Osteocyte (in vitro differentiated cells): Measurements from ENCODE around the gene IL1R2. TPM values are rescaled to one million over a fixed set of nuclear protein-coding genes. Genes with fewer than 3 reads are reported as not detected.

Source experiments
- DNase-seq: peaks from one replicate; pipeline ENCODE4 v3.0.0; 2021; ENCODE audit warnings: mixed read lengths; ENCODE audit not compliant: unreplicated experiment; ENCODE audit errors: extremely low spot score
- H3K27ac Mint-ChIP-seq: one replicate; pipeline ENCODE4 v1.8.0; 2021; ENCODE audit warnings: mild to moderate bottlenecking, mixed read lengths; ENCODE audit not compliant: unreplicated experiment
- H3K27me3 Mint-ChIP-seq: one replicate; pipeline ENCODE4 v1.8.0; 2021; ENCODE audit warnings: mixed read lengths; ENCODE audit not compliant: unreplicated experiment
- H3K36me3 Mint-ChIP-seq: one replicate; pipeline ENCODE4 v1.8.0; 2021; ENCODE audit warnings: mixed read lengths; ENCODE audit not compliant: unreplicated experiment
- H3K4me1 Mint-ChIP-seq: one replicate; pipeline ENCODE4 v1.8.0; 2021; ENCODE audit warnings: mixed read lengths; ENCODE audit not compliant: unreplicated experiment
- H3K4me3 Mint-ChIP-seq: one replicate; pipeline ENCODE4 v1.8.0; 2021; ENCODE audit warnings: mild to moderate bottlenecking, moderate library complexity, mixed read lengths; ENCODE audit not compliant: unreplicated experiment
- H3K9me3 Mint-ChIP-seq: one replicate; pipeline ENCODE4 v1.8.0; 2021; ENCODE audit warnings: mixed read lengths; ENCODE audit not compliant: unreplicated experiment
- CTCF ChIP-seq: fragments of 200-600 bp; sonication (generic); IDR thresholded peaks from 2 replicates; pipeline ENCODE4 v1.5.0; 2021; ENCODE audit warnings: antibody characterized with exemption, mild to moderate bottlenecking, moderate library complexity
- total RNA-seq: library from RNA; stranded (reverse); gene quantifications from 2 replicates; pipeline ENCODE4 v1.2.1, GENCODE V29; 2021

IL1R2 gene
- total RNA-seq, 1 donor from 2014 or later: not detected

GRCh38 chr2:102045697-102046096 lies 53.9 kb downstream of the IL1R2 start:
- Mint-ChIP-seq H3K4me3 (no peak overlapping the region), H3K27ac (peak overlapping the region; percentile 65), H3K9me3 (no peaks in the 10 kb centered on the region), H3K36me3 (no peaks in the 10 kb centered on the region), H3K27me3 (peaks cover 4% of the 10 kb centered on the region), H3K4me1 (peaks cover 57% of the 10 kb centered on the region)
- TF ChIP-seq CTCF: no peak
- DNase-seq: no peak

- Mint-ChIP-seq H3K9me3 (no peaks in the 10 kb centered on the region), H3K4me3 (no peak overlapping the region), H3K27me3 (peaks cover 4% of the 10 kb centered on the region), H3K27ac (peak overlapping the region; percentile 65), H3K36me3 (no peaks in the 10 kb centered on the region), H3K4me1 (peaks cover 59% of the 10 kb centered on the region)
- DNase-seq: no peak
- TF ChIP-seq CTCF: no peak
These were observed 54.6 kb downstream of the IL1R2 start for GRCh38 chr2:102046135-102046986.

- H3K27ac Mint-ChIP-seq: no peak overlapping the region
- H3K4me1 Mint-ChIP-seq: peaks cover 58% of the 10 kb centered on the region
- H3K36me3 Mint-ChIP-seq: no peaks in the 10 kb centered on the region
- no peak overlapping the region for H3K4me3 Mint-ChIP-seq
- H3K27me3 Mint-ChIP-seq: no peaks in the 10 kb centered on the region
- H3K9me3 Mint-ChIP-seq: no peaks in the 10 kb centered on the region
- no peak for DNase-seq
- no peak for TF ChIP-seq CTCF
These were observed 56.7 kb downstream of the IL1R2 start for GRCh38 chr2:102048465-102048864.

- no peak overlapping the region for H3K4me3 Mint-ChIP-seq
- H3K9me3 Mint-ChIP-seq: no peaks in the 10 kb centered on the region
- H3K27ac Mint-ChIP-seq: peak overlapping the region; percentile 85
- TF ChIP-seq CTCF: no peak
- no peak for DNase-seq
- no peaks in the 10 kb centered on the region for H3K36me3 Mint-ChIP-seq
- H3K4me1 Mint-ChIP-seq: peaks cover 54% of the 10 kb centered on the region
- H3K27me3 Mint-ChIP-seq: no peaks in the 10 kb centered on the region
These were observed 58.1 kb downstream of the IL1R2 start for GRCh38 chr2:102049756-102050443.

- no peaks in the 10 kb centered on the region for H3K27me3 Mint-ChIP-seq
- no peak overlapping the region for H3K4me3 Mint-ChIP-seq
- no peaks in the 10 kb centered on the region for H3K9me3 Mint-ChIP-seq
- peak overlapping the region; percentile 85 for H3K27ac Mint-ChIP-seq
- TF ChIP-seq CTCF: no peak
- DNase-seq: no peak
- H3K4me1 Mint-ChIP-seq: peaks cover 61% of the 10 kb centered on the region
- no peaks in the 10 kb centered on the region for H3K36me3 Mint-ChIP-seq
These were observed 59.2 kb downstream of the IL1R2 start for GRCh38 chr2:102050854-102051391.
